ENCODE measurements around the gene CERS3. TPM values are rescaled to one million over a fixed set of nuclear protein-coding genes. Genes with fewer than 3 reads are reported as not detected.

The CERS3 gene
- total and polyA plus RNA-seq, 2 of the 4 experiments (the other 2 are of a cell fraction), result not detected

DNA sequence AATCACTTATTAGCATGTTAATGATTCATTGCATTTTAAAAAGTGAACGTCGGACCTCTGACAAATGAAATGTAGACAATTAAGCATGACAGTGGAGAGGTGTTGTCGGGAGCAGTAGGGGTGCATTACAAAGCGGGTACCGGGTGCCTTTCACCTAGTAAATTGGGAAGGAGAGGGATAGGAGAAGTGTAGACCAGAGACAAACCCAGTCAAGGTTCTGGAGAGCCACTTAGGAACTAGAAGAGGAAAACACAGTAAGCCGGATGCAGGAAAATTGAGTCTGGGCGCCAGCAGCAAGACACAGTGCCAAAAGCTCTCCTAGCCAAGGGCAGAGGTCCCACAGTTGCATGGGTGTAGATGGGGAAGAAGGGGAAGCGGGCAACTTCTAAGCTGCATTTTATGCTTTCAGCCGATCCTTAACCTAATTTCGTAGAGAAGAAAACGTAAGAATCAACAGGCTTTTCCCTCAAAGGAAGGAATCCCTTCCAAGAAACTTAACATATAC is 3.1 kb upstream of the CERS3 start:
- ChIA-PET POLR2A (ENCODE audit: unreplicated experiment) (no interaction called here), CTCF (no interaction called here)
- dilution Hi-C loops (cut with HindIII; ENCODE audit: low sequenced_read_pairs, unreplicated experiment) (no loop called here), in situ Hi-C loops (cut with MboI; ENCODE audit: low sequenced_read_pairs) (no loop called here), intact Hi-C loops (cut with micrococcal nuclease) (no loop called here)
- H3K4ac ChIP-seq (ENCODE audit: low read depth, low read length), result no peak overlapping the region
- H3K14ac ChIP-seq (replicated peaks; ENCODE audit: low read depth, low read length), result no peak overlapping the region
- H4K20me1 ChIP-seq (ENCODE audit: insufficient read depth, low read length), result no peaks in the 10 kb centered on the region
- H2BK15ac ChIP-seq (ENCODE audit: low read depth, low read length), result no peak overlapping the region
- 62% methylated on average over 4 of the region's 11 CpGs; no CpG with 5 or more reads in 1 of the 2 experiments for WGBS, 2 experiments (ENCODE audit: extremely low coverage in 2 of 2, insufficient read length in 1 of 2)
- H2AK9ac ChIP-seq (replicated peaks; ENCODE audit: low read depth, low read length, poor library complexity), result no peak overlapping the region
- no peak overlapping the region for H2BK120ac ChIP-seq (ENCODE audit: low read depth, low read length)
- no peak overlapping the region for H3K4me2 ChIP-seq (ENCODE audit: low read depth, low read length)
- H2BK20ac ChIP-seq (ENCODE audit: low read depth, low read length), result no peak overlapping the region
- no peaks in the 10 kb centered on the region for H3K9me1 ChIP-seq (ENCODE audit: insufficient read depth, low read length)
- H3K4me3 ChIP-seq (ENCODE audit: insufficient read depth, low read depth, low read length), result no peak overlapping the region
- H3K27me3 ChIP-seq (ENCODE audit: control insufficient read depth, insufficient read depth, low read length), result no peaks in the 10 kb centered on the region
- no peak overlapping the region for H3K9ac ChIP-seq (ENCODE audit: low read depth, low read length)
- no peak overlapping the region for H3K23ac ChIP-seq (ENCODE audit: low read depth, low read length)
- no peaks in the 10 kb centered on the region for H3K4me1 ChIP-seq (ENCODE audit: control insufficient read depth, insufficient read depth, low read length)
- H2BK5ac ChIP-seq (ENCODE audit: low read depth, low read length, poor library complexity, severe bottlenecking), result no peak overlapping the region
- no peak for TF ChIP-seq RFX5 (IDR thresholded peaks at IDR 0.05; ENCODE audit: low read depth, low read length)
- TF ChIP-seq MAZ (IDR thresholded peaks at IDR 0.05; ENCODE audit: borderline replicate concordance, low read depth, low read length), result no peak
- no peak for TF ChIP-seq RAD21 (IDR thresholded peaks at IDR 0.05; ENCODE audit: low read length)
- TF ChIP-seq FOS (IDR thresholded peaks at IDR 0.05; ENCODE audit: low read depth, low read length), result no peak
- no peak overlapping the region for H4K5ac ChIP-seq (ENCODE audit: low read depth, low read length)
- no peak overlapping the region for H4K8ac ChIP-seq (ENCODE audit: low read depth in 2 of 2, low read length in 2 of 2)
- no peak overlapping the region for H3K18ac ChIP-seq (ENCODE audit: low read depth, low read length)
- H3K79me1 ChIP-seq (ENCODE audit: low read depth in 1 of 2, low read length in 2 of 2), result no peaks in the 10 kb centered on the region
- BruUV-seq (replicated peaks), result no TSS peak
- no peaks in the 10 kb centered on the region for H3K36me3 ChIP-seq (ENCODE audit: control insufficient read depth, insufficient read depth, low read length)
- H3K27ac ChIP-seq (ENCODE audit: insufficient read depth, low read length), result no peak overlapping the region
- DNase-seq (no peak), ATAC-seq (ENCODE audit: low read depth) (no peak)
- no peak overlapping the region for H2AFZ ChIP-seq (replicated peaks; ENCODE audit: low read length, poor library complexity)
- H2AK5ac ChIP-seq (ENCODE audit: low read depth, low read length), result no peak overlapping the region
- no peaks in the 10 kb centered on the region for H3K9me3 ChIP-seq (ENCODE audit: control insufficient read depth, insufficient read depth, low read length)
- no peak overlapping the region for H4K91ac ChIP-seq (ENCODE audit: insufficient read depth, low read depth, low read length)
- no peak overlapping the region for H3K56ac ChIP-seq (ENCODE audit: extremely low read depth, insufficient read depth, low read length)
